GM18499 (cell line): ENCODE measurements around the gene IRX3.

ENCODE experiments used
- ATAC-seq: cut with Tn5 transposase; IDR thresholded peaks from one replicate; pipeline ENCODE4 v1.9.1; 2021; ENCODE audit warnings: moderate number of reproducible peaks; ENCODE audit not compliant: insufficient read depth, unreplicated experiment

IRX3 gene

DNA sequence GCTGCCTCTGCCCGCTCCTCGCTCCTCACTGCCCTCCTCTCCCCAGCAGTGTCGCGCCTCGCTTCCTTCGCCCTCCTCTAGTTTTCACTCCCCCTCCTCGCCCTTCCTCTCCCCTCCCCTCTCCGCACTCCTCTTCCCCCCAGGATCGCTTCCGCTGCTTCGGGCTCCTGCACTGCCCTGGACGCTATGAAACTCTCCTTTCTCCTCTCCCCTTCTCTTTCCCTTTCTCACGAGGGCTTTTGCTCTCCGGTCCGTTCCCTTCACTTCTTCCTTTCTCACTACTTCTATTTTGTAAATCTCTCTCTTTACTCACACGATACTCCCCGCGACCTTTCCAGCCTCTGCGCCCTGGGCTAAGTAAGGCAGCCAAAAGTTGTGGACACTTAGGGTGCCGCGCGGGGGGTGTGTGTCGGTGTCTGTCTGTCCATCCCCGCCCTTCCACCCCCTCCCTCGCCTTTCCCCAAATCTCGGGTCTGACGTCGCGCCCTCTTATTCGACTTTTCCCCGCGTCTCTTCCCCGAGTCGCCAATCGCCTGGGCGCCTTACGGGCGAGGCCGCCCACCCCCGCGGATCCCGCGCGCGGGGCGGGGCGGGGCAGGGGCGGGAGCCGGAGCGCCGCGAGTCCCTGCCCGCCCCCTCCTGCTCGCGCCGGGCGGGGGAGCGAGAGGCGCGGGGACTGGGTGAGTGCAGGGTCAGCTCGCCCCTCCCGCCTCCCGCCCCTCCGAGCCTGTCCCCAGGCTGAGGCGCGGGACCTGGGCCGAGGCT lies at the start of gene IRX3:
Gene IRX3 (minus strand): TSS at position 422 of the 765 bp plus-strand sequence. CDS start 737 bp downstream, outside the sequence.
- ATAC-seq: no peak

DNA sequence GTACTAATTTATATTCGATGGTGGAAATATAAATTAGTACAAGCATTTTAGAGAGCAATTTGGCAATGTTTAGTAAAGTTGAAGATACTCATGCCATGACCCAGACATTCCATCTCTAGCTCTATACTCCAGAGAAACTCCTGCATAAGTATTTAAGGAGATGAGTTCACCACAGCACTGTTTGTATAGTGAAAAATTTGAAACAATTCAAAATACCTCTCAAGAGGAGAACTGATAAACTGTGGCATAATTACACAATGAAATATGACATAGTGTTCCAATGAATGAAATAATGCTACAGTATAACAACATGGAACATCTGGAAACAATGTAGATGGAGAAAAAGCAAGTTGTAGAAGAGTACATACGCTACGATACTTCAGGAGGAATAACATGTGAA lies 48.6 kb upstream of the IRX3 start:
- no peak for ATAC-seq

- no peak for ATAC-seq
Measured at GRCh38 chr16:54334208-54334607, 47.6 kb upstream of the IRX3 start.

GRCh38 chr16:54331241-54332002 lies 44.8 kb upstream of the IRX3 start:
- no peak for ATAC-seq

DNA sequence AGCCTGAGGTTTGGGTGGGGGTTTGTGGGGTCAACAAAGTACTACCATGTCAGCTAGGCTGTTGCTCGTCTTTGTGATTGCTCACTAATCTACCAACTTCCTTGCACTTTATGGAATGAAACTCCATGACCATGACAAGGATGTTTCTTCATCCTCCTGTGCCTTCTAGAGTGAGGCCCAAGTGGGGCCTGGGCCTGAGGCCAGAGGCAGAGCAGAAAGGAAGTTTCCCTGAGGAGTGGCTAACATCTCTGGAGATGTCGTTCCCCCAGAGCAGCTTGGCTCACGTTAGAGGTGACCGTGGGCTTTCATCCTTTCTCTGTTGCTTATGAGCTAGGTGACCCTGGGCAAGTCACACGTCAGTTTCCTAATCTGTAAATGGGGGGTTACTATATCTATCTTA lies 41.0 kb upstream of the IRX3 start:
- ATAC-seq: no peak

DNA sequence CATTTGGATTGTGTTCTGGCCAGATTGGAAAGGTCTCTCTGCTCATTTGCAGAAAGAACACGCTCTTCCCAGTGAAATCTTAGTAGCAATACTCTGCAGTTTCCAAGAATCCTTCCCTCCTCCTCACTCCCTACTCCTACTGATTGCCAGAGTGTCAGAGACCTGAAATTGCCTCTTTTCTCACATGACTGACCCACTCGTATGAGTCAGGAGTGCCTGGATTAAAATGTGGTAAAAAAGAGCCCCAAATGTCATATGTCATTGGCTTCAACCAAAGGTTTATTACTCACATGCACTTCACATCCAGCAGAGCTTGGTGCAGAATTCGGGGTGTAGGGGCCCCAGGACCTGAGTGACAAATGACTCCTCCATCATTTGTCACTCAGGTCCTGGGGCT lies 39.7 kb upstream of the IRX3 start:
- no peak for ATAC-seq

GRCh38 chr16:54325616-54326265 lies 39.2 kb upstream of the IRX3 start:
- ATAC-seq: no peak

DNA sequence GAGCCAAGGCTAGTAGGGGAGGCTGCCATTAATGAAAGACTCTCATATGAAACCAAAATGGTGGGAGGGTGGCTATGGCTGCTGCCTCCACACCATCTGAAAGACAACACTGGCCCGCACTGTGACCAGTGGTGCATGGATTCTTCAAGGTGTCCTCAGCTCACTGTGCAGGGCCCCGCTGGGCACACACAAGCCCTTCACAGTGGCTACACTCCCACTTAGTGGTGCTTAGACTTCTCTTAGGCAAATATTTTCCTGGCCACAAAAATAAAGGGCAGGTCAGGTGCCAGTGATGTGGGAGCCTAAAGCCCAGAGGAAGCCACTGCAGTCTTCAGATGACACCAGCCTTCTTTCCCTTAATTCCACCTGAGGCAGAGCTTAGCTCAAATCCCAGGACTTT lies 38.1 kb upstream of the IRX3 start:
- no peak for ATAC-seq

DNA sequence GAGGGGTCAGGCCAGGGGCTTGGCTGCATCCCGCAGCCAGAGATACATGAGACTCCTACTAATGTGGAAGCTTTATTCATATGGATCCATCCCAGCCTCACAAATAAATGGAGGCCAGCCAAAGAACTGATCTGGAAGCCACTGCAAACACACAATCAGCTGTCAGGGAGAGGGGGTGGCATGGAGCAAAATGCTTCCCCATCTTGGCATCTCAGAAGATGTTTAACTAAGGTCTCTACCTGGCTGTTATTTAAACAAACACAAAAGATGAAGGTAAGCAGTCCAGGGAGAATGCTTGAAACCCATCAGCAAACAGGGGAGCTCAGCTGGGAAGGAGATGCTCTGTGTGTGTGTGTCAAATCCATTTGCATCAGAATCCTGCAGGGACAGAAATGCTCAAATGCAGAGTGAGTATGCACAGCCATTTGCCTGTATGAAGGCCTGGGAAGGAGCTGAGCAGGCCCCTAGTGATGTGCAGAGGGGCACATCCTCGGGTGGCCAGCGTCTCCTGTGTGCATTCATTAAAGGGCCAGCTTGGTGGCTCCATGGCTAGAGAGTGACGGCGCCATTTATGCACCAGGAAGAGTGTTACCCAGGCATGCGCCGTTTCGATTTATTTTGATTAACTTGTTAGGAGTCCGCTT lies 34.2 kb upstream of the IRX3 start:
- ATAC-seq: no peak

DNA sequence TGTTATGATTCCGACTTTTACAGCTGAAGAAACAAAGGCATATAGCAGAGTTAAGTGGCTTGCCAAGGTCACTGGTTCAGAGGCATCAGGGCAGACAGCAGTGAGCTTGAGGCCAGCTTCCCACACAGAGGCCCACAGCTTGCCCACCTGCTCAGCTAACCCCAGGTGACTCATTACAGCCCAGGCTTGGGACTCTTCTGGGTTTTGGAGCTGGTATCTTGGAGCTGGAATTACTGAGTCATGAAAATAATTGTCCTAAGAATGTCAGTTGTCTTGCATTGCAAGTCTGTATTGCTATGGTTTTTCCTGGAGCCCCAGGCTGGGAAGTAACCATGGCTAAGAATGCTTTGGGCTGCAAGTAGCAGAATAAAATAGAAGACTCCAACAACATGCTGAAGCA lies 32.4 kb upstream of the IRX3 start:
- no peak for ATAC-seq

- ATAC-seq: no peak
Measured at GRCh38 chr16:54317101-54317611, 30.6 kb upstream of the IRX3 start.

DNA sequence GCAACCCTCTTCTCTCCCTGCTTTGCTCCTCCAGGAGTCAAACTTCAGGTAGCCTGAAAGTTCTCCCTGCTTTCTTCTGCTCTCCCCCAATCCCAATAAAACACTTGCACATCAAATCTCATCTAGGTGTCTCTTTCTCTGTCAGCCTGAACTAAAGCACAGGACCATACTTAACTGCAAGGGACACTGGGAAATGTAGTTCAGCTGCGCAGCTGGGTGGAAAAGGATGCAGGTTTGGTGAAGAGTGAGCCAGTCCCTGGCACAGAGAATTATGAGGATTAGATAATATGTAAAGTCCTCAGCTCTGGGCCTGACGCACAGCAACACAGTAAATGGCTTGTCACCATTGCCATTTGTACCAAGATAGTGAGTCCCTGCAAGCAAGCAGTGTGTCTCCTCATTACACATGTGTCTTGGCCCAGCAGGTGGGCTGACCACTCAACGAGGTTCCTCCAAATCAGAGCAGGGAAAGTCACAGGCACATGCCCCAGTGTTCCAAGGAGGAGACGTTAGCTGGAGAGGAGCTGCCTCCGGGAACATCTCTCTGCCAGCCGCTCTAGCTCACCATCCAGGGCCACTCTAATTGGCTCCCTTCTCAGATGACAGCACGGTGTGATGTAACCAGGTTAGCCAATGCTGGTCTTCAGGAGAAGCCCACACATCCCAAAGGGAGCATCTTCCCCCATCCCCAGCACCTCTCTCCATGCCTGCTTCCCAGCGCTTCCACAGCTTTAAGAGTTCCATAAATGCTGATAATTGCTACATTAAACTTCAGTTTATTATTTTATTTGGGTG lies 29.7 kb upstream of the IRX3 start:
- ATAC-seq: no peak

GRCh38 chr16:54313789-54314188 lies 27.2 kb upstream of the IRX3 start:
- ATAC-seq: no peak

DNA sequence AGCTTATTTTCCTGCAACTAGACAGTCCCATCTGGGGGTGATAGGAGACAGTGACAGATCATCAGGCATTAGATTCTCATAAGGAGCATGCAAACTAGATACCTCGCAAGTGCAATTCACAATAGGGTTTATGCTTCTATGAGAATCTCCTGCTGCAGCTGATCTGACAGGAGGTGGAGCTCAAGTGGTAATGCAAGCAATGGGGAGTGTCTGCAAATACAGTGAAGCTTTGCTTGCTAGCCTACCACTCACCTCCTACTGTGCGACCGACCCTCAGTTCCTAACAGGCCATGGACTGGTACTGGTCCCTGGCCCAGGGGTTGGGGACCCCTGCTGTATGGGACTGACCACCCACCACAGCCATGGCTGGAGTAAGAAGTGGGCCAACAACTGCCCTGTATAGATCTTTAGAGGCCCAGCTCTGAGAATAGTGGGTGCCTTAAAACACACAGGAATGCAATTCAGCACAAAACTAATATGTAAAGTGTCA lies 26.0 kb upstream of the IRX3 start:
- ATAC-seq: no peak

DNA sequence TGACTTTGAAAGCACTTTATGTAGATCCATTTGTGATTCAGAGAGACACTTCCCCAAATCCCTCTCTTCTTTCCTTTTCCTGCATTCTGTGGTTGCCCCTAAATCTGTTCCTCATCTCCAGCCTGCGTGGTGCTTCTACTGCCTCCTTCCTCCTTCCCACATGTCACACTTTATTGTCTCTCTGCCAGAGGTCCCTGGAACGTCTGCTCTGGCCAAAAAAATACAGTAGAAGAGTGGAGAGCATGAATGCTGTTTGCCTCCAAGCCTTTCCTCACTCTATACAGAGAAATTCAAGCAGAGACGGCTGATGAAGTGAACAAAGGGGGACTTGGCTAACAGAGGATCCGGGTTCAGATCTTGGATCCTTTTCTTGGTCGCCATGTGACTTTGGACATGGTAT lies 22.8 kb upstream of the IRX3 start:
- no peak for ATAC-seq

DNA sequence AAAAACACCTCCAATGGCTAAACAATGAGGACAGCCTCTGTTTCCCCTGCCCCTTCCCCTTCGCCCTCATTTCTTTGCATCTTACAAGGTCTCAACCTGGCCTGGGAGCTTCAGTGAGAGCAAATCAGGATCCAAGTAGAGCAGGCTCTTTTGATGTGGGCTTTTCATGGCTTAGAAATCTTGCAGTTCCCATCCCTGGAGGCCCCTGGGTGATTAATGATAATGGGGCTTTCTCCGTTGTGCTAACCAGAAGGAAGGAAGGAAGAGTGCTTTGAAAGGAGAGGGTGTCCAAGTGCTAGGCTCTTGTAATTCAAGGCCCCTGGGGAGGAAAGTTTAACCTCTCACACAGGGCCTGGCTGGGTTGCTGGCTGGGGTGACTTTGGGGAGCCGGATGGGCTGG lies 18.5 kb upstream of the IRX3 start:
- no peak for ATAC-seq

- ATAC-seq: no peak
Measured at GRCh38 chr16:54303613-54304012, 17.0 kb upstream of the IRX3 start.

DNA sequence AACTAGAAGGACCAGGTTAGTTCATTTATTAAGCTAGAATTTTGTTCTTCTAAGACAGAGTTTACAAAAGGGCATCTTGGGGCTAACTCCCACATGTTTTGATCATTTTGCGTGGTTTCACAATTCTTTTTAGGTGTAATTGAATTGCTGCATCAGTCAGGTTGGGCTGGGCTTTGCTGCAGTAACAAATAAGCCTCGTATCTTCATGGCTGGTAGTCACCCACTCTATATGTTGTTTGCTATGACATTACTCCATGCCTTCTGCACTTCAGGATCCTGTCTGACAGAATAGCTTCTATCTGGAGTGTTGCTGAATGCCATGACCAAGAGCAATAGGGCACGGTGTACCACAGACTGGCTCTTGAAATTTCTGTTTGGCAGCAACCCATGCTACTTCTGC lies 10.6 kb upstream of the IRX3 start:
- no peak for ATAC-seq

- no peak for ATAC-seq
Measured at GRCh38 chr16:54296543-54296942, 10.0 kb upstream of the IRX3 start.
